Stimulated activated CD8-positive, alpha-beta memory T cell treated with anti-CD3 and anti-CD28 coated beads, Interleukin-15, amount 100 ng/mL, for 4 hours (primary cell): ENCODE measurements around the gene GCH1.

Experiments
- DNase-seq, 2 donors: peaks; one replicate each; pipeline ENCODE4 v3.0.0-alpha.2; 2020; ENCODE audit warnings: low read depth in 2 of 2

Gene GCH1

GRCh38 chr14:54797986-54798385, 104.6 kb downstream of the GCH1 start:
- no peak for DNase-seq

DNA sequence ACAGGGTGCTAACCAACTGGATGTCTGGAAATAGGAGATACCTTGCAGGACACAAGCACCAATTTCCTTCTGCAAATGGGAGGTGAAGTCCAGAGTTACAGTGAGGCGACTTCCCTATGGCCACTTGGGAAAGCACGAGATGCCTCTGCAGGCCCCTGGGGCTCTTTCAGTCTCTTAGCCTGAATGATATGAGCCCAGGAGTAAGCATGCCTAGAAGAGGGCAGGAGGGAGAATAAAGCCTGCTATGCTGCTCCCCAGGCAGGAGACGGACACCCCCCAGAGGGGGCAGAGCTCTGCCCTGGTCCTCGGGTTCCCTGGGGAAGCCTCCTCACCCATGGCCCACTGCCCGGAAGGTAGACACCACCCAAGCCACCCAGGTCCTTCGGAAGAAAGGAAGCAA, 105.1 kb downstream of the GCH1 start:
- no peak for DNase-seq

GRCh38 chr14:54796961-54797360, 105.7 kb downstream of the GCH1 start:
- DNase-seq = no peak

DNA sequence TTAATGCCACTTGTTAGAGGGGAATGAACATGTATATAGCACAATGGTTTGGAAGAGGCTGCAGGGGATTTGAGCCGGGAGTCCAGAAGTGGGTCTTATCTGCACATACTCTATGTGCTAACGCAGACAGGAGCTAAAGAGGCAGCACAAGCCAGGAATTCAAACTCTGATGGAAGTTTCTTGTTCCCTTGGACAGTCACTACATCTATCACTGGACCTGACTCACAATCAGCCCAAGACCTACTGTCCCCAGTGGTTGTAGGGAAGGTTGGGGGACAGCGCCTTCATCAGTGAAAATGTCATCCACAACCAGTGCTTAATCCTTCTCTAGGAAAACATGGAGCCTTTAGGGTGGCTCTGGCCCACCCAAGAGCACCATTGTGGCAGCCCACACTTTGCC, 107.8 kb downstream of the GCH1 start:
- DNase-seq = no peak

DNA sequence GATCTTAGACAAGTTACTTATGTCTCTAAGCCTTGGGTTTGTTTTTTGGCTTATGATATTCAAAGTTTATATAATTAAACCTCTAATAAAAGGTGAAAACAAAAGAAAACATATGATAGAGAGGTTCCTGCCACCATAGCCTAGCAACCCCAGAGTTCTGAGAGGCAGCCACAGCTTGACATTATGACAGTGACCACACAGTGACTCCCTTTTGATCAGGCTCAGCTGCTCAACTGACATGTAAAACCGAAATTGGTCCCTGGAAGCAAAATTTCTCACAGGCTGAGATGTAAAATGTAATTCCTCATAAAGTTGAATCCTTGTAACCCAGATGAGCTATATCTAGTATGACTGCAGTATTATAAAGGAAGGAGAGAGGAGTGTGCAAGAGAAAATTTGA, 108.5 kb downstream of the GCH1 start:
- no peak for DNase-seq

DNA sequence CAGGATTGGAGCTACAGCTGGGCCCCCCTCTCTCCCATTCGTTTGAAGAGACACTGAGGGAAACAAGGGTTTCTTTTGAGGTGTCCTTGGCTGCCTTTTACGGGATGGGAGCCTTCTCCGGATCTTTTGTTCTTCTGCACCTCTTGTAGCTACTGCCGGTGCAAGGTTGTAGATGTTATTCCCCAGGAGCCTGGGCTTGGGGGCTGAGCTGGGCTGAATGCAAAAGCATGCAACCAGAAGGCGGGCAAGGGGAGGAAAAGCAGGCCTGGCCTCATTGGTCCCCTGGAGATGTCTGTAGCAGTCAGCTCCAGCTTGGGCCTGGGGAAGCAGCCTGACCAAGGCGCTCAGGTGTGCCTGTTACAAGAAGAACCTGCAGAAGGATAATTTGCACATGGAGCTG, 110.3 kb downstream of the GCH1 start:
- DNase-seq = no peak
